Activated gamma-delta T cell (primary cell): Measurements from ENCODE around the gene AKR7A3.
"Not testable (repeated sequence)": the region's sequence is repeated elsewhere in the genome, so short reads cannot be mapped to it uniquely, and the experiment has no call there.

ENCODE experiments used
- DNase-seq: peaks from one replicate; lab custom pipeline; 2025; lab: John Stamatoyannopoulos, UW

AKR7A3 gene

GRCh38 chr1:19317126-19317910 is 28.7 kb upstream of the AKR7A3 start:
- DNase-seq = no peak

GRCh38 chr1:19315378-19316198 is 27.0 kb upstream of the AKR7A3 start:
- no peak for DNase-seq

- no peak for DNase-seq
These were observed 25.7 kb upstream of the AKR7A3 start for GRCh38 chr1:19313961-19314882.

GRCh38 chr1:19313636-19313959 is 25.0 kb upstream of the AKR7A3 start:
- DNase-seq = no peak

- DNase-seq = no peak
These were observed 24.4 kb upstream of the AKR7A3 start for GRCh38 chr1:19312782-19313635.

- peak; percentile 84 for DNase-seq
These were observed 23.6 kb upstream of the AKR7A3 start, which contains the start of the genes AKR7A2 and SLC66A1 for GRCh38 chr1:19311931-19312781. AKR7A2 (minus strand) TSS chr1:19312144; CDS start chr1:19312124, 20 bp downstream. SLC66A1 (plus strand) TSS chr1:19312326; CDS start chr1:19317678, 5,352 bp downstream.

GRCh38 chr1:19311503-19311930 is 22.9 kb upstream of the AKR7A3 start:
- no peak for DNase-seq

GRCh38 chr1:19310720-19311502 is 22.3 kb upstream of the AKR7A3 start:
- DNase-seq = no peak

- DNase-seq = no peak
These were observed 21.5 kb upstream of the AKR7A3 start for GRCh38 chr1:19310061-19310460.

- no peak for DNase-seq
These were observed 20.7 kb upstream of the AKR7A3 start for GRCh38 chr1:19309123-19309813.

- no peak for DNase-seq
These were observed 19.9 kb upstream of the AKR7A3 start for GRCh38 chr1:19308509-19308907.

GRCh38 chr1:19307794-19308508 is 19.4 kb upstream of the AKR7A3 start:
- no peak for DNase-seq

GRCh38 chr1:19306941-19307340 is 18.4 kb upstream of the AKR7A3 start:
- no peak for DNase-seq

- DNase-seq = no peak
These were observed 17.3 kb upstream of the AKR7A3 start for GRCh38 chr1:19305880-19306279.

- not testable (repeated sequence) for DNase-seq
These were observed 15.5 kb upstream of the AKR7A3 start for GRCh38 chr1:19304081-19304480.

GRCh38 chr1:19300211-19300610 is 11.6 kb upstream of the AKR7A3 start:
- DNase-seq = no peak

- no peak for DNase-seq
These were observed 6.1 kb upstream of the AKR7A3 start for GRCh38 chr1:19294638-19295037.

GRCh38 chr1:19289244-19289643 is 674 bp upstream of the AKR7A3 start:
- no peak for DNase-seq
